NCI-H2227 (cell line): ENCODE data around the gene ARMC6.
"Not testable (repeated sequence)": the region's sequence is repeated elsewhere in the genome, so short reads cannot be mapped to it uniquely, and the experiment has no call there.

ENCODE experiments used
- DNase-seq: peaks from one replicate; lab custom pipeline; 2025; ENCODE audit not compliant: unreplicated experiment; lab: John Stamatoyannopoulos, UW

Gene ARMC6

DNA sequence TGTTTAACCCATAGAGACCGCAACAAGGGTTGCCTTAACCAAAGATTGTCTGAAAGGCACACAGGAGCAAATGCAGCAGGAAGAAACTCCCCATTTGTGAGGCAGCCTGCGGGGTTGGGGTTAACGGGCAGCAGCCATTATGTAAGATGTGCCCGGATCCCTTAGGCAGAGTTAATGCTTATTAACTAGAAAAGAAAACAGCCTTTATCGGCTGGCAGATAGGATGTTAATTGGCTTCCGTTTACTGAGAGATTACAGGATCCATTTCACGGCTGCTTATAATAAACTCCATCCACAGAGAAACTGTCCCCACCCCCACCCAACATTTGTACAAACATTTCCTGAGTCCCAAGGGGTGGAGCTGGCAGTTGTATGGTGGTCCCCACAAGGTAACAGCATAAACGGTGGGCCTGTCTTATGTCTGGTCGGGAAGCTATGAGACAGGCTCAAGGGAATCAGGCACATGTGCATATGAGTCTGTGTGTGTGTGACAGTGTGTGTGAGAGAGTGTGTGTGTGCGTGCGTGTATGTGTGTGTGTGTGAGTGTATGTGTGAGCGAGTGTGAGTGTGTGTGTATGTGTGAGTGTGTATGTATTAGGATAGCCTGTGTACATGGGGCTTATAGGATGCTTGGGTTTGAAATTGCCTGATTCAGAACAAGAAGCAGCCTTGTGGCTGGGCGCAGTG is 40.9 kb downstream of the ARMC6 start:
- DNase-seq, result peak; percentile 36

GRCh38 chr19:19075126-19075525 is 41.7 kb downstream of the ARMC6 start:
- no peak for DNase-seq

- no peak for DNase-seq
Observed at GRCh38 chr19:19076476-19076875, 43.1 kb downstream of the ARMC6 start.

- no peak for DNase-seq
Observed at GRCh38 chr19:19077103-19077502, 43.7 kb downstream of the ARMC6 start.

- DNase-seq, result no peak
Observed at GRCh38 chr19:19078801-19079200, 45.4 kb downstream of the ARMC6 start.

DNA sequence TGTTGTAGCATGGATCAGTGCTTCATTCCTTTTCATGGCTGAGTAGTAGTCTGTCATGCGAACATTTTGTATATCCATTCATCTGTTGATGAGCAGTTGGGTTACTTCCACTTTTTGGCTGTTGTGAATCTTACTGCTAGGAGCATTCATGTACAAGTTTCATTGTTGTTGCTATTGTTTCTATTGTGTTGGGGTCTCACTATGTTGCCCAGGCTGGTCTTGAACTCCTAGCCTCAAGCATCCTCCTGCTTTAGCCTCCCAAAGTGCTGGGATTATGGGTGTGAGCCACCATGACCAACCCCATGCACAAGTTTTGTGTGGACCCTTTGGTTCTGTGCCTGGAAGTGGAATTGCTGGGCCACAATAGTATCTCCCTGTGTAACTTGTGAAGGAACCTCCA is 46.2 kb downstream of the ARMC6 start:
- no peak for DNase-seq

DNA sequence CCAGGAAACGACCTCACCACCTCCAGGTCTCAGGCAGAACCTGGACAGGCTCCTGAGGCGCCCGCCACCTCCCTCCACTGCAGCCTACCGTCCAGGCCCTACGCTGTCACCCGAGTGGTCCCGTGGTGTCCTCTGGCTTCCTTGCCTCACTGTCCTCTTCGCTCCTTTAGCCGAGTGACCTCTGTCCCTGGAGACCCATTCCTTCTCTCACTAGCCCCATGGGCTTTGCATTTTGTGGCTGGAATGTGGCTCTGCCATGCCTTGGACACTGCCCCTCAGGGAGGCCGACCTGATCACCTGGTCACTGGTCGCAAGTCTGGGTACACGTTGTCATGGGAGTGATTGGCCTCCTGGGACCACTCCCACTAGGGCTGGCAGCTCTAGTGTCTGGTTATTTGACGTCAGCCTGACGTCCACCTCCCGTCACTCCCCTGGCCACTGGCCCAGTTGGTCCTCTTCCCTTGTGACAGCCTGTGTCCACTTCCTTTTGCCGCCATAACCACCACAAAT is 48.3 kb downstream of the ARMC6 start:
- DNase-seq, result no peak

- DNase-seq, result no peak
Observed at GRCh38 chr19:19083413-19084178, 50.2 kb downstream of the ARMC6 start.

DNA sequence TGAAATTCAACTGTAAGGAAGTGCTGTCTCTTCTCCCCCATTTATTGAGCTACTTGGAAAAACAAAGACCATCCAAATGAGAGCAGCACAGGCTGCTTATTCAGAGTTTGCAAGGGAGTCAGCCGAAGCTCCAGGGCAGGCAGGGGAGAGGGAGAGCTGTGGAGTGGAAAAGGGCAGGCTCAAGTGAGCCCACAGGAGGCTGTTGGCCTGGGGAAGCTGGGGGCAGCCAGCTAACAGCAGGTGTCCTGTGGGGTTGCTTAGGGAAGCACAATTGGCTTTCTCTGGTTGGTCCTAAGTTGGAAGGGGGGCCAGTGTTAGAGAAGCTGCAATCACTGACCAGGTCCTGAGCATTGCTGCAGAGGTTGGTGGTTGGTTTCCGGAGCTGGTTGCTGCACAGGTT is 54.3 kb downstream of the ARMC6 start:
- no peak for DNase-seq

DNA sequence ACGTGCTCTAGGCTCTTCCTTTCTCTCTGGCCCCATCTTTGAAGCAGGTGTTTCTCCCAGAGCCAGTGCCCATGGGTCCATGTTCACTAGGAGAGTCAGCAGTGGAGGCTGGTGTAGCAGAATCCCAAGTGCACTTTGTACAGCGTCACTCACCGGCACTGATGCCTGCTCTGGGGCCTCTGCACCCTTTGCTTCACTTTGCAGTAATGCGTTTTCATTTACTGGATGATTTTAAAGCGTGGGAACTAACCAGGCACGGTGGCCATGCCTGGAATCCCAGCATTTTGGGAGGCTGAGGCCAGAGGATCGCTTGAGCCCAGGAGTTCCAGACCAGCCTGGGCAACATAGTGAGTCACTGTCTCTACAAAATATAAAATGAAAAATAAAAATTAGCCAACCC is 61.1 kb downstream of the ARMC6 start:
- no peak for DNase-seq

DNA sequence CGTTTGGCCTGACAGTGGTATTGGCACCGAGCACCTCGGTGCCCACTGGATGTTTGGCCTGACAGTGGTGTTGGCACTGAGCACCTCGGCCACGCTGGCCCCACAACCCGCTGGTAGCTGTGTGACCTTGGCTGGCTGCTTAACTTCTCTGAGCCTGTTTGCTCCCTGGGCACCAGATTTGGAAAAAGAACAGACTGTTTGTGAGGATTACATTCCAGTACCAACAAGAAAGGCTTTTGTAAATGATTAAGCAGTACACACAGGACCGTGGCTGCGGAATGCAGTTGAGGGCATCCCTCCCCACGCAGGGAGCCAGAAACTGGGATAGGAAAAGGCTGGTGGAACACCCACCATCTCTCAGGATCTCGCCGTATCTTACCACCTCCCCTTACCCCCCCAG is 62.3 kb downstream of the ARMC6 start:
- DNase-seq, result no peak

GRCh38 chr19:19096641-19097627 is 63.5 kb downstream of the ARMC6 start:
- DNase-seq, result no peak

DNA sequence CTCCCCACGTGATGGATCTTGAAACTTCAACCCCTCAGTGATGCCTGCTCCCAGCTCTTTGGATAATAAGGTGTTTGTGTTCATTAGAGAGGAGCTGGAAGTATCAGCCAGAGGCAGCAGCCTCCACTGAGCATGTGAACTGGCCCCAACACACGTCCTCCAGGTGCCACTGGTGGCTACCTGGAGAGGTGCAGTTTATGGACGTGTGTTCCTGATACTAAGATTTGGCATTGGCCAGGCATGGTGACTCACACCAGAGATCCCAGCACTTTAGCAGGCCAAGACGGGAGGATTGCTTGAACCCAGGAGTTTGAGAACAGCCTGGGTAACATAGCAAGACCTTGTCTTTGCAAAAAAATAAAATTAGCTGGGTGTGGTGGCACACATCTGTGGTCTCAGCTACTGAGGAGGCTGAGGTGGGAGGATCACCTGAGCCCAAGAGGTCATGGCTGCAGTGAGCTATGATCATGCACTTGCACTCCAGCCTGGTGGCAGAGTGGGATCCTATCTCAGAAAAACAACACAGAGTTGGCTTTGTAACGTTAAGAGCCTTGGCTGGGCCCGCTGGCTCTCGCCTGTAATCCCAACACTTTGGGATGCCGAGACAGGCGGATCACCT is 64.8 kb downstream of the ARMC6 start:
- DNase-seq, result no peak

GRCh38 chr19:19098703-19099632 is 65.6 kb downstream of the ARMC6 start:
- DNase-seq, result no peak

GRCh38 chr19:19101540-19101939 is 68.1 kb downstream of the ARMC6 start:
- no peak for DNase-seq

DNA sequence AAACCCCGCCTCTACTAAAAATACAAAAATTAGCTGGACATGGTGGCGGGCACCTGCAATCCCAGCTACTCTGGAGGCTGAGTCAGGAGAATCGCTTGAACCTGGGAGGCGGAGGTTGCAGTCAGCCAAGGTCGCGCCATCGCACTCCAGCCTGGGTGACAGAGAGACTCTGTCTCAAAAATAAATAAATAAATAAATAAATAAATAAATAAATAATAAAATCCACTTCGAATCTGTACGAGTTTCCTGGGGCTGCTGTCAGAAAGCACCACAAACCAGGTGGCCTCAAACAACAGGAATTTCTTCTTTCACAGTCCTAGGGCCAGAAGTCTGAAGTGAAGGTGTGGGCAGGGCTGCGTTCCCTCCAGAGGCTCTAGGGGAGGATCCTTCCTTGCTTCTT is 69.2 kb downstream of the ARMC6 start:
- DNase-seq, result not testable (repeated sequence)

DNA sequence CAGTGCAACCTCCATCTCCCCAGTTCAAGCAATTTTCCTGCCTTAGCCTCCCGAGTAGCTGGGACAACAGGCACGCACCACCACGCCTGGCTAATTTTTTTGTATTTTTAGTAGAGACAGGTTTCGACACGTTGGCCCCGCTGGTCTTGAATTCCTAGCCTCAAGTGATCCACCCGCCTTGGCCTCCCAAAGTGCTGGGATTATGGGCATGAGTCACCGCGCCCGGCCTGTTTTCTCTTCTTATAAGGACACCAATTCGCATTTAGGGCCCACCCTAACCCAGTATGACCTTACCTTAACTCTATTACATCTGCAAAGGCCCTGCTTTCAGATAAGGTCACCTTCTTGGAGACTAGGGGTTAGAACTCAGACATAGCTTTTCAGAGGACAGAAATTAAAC is 69.8 kb downstream of the ARMC6 start:
- DNase-seq, result no peak

GRCh38 chr19:19105365-19106055 is 72.1 kb downstream of the ARMC6 start:
- no peak for DNase-seq

- no peak for DNase-seq
Observed at GRCh38 chr19:19106056-19106551, 72.7 kb downstream of the ARMC6 start.
